Panc1 (cell line): ENCODE results near the gene PCDHB5. TPM values are rescaled to one million over a fixed set of nuclear protein-coding genes. Genes with fewer than 3 reads are reported as not detected.

ENCODE experiments used
- ATAC-seq: fragments of 200-7000 bp; cut with Tn5 transposase; 2 replicates; pipeline ENCODE4 v1.9.1; 2020; ENCODE audit warnings: mild to moderate bottlenecking, moderate library complexity
- Bru-seq: library from RNA; stranded (reverse); fragments of 400-500 nt; gene quantifications from one replicate; lab custom pipeline; 2021; lab: Mats Ljungman, UMichigan
- BruChase-seq, 2 experiments: library from RNA; stranded (reverse); fragments of 400-500 nt; gene quantifications; one replicate each; lab custom pipeline; 2021; lab: Mats Ljungman, UMichigan
- BruUV-seq: library from RNA; stranded (reverse); fragments of 400-500 nt; replicated peaks from 2 replicates; lab custom pipeline; 2021; lab: Mats Ljungman, UMichigan
- CTCF ChIA-PET: fragments of 300-600 bp; sonication (Branson Sonifier 250); formaldehyde crosslinking; loops from one replicate; lab custom pipeline; 2022; ENCODE audit warnings: antibody characterized with exemption; lab: Charles Lee
- POLR2A ChIA-PET: fragments of 300-600 bp; sonication (Branson Sonifier 250); formaldehyde crosslinking; loops from one replicate; lab custom pipeline; 2022; ENCODE audit warnings: antibody characterized with exemption; lab: Charles Lee
- DNase-seq: peaks from one replicate; pipeline ENCODE4 v3.0.0-alpha.2; 2010; ENCODE audit warnings: low read depth, low spot score
- H3K27ac ChIP-seq: 2 replicates; pipeline ENCODE4 v1.5.1; 2011; ENCODE audit warnings: mild to moderate bottlenecking, low read length, inconsistent platforms
- H3K27me3 ChIP-seq: fragments of 200-500 bp; sonication (Bioruptor generic); 2 replicates; pipeline ENCODE4 v1.6.0; 2014; ENCODE audit warnings: low read length, inconsistent platforms; ENCODE audit not compliant: control insufficient read depth, insufficient read depth
- H3K36me3 ChIP-seq: fragments of 200-500 bp; sonication (Bioruptor generic); 2 replicates; pipeline ENCODE4 v1.5.1; 2014; ENCODE audit warnings: inconsistent platforms, mild to moderate bottlenecking, low read length, moderate library complexity; ENCODE audit not compliant: control insufficient read depth, insufficient read depth
- H3K4me1 ChIP-seq: 2 replicates; pipeline ENCODE4 v1.5.1; 2011; ENCODE audit warnings: inconsistent platforms, mild to moderate bottlenecking, low read length, moderate library complexity; ENCODE audit not compliant: control insufficient read depth, insufficient read depth
- H3K4me3 ChIP-seq, 2 experiments: 2 replicates each; pipeline ENCODE4 v1.5.1; 2011 to 2012; ENCODE audit warnings: low read depth in 2 of 2, low read length in 2 of 2, mild to moderate bottlenecking in 2 of 2, inconsistent platforms in 1 of 2, moderate library complexity in 1 of 2
- H3K9me3 ChIP-seq: fragments of 200-500 bp; sonication (Bioruptor generic); 2 replicates; pipeline ENCODE4 v1.5.1; 2014; ENCODE audit warnings: low read depth, mild to moderate bottlenecking, inconsistent platforms, low read length, moderate library complexity; ENCODE audit not compliant: control insufficient read depth, insufficient read depth
- POLR2AphosphoS5 ChIP-seq: IDR thresholded peaks from 2 replicates; pipeline ENCODE4 v1.6.1; 2012; ENCODE audit warnings: mild to moderate bottlenecking, low read depth, low read length, moderate library complexity
- REST ChIP-seq, 2 experiments: IDR thresholded peaks; 2 replicates each; pipeline ENCODE4 v1.6.1; 2011 to 2012; ENCODE audit warnings: low read depth in 2 of 2, control low read depth in 1 of 2, low read length in 1 of 2, mild to moderate bottlenecking in 1 of 2, moderate library complexity in 1 of 2; ENCODE audit not compliant: insufficient read depth in 1 of 2
- TCF7L2 ChIP-seq: IDR thresholded peaks from 2 replicates; pipeline ENCODE4 v1.6.1; 2011; ENCODE audit warnings: mild to moderate bottlenecking, low read depth, low read length, inconsistent platforms
- in situ Hi-C: cut with HindIII; loops from 2 replicates; pipeline ENCODE4 v1.10.0; 2016; ENCODE audit warnings: low sequenced_read_pairs, low pct_unique_long_range_greater_than_20kb
- intact Hi-C: fragments of 100-400 bp; cut with micrococcal nuclease; formaldehyde crosslinking; loops from one replicate; pipeline ENCODE4 v1.10.0; 2022; ENCODE audit not compliant: unreplicated experiment
- long read RNA-seq: library from polyadenylated mRNA; unstranded; transcript quantifications from one replicate; pipeline ENCODE4 v2.0.0, GENCODE V29; 2021; ENCODE audit not compliant: unreplicated experiment
- polyA plus RNA-seq: library from polyadenylated mRNA; unstranded; fragments of >200 nt; gene quantifications from one replicate; pipeline ENCODE4 v1.2.1, GENCODE V29; 2012; ENCODE audit warnings: missing spikeins; ENCODE audit not compliant: insufficient read length
- total RNA-seq: library from RNA; stranded (reverse); gene quantifications from one replicate; pipeline ENCODE4 v1.2.1, GENCODE V29; 2021; ENCODE audit not compliant: unreplicated experiment
- TF ChIP-seq, protein P1 (sequence below): fragments of 450-650 bp; IDR thresholded peaks from 2 replicates; pipeline ENCODE4 v1.5.1; 2017; ENCODE audit warnings: mild to moderate bottlenecking

PCDHB5 gene
- 0.08 TPM for total RNA-seq
- polyA plus RNA-seq, result 1.6 TPM
- percentile 33 among the genes with signal in this experiment for Bru-seq, nascent RNA
- BruChase-seq, experiment 1, labeled RNA remaining after a 2-hour chase, result percentile 38 among the genes with signal in this experiment
- BruChase-seq, experiment 2, labeled RNA remaining after a 6-hour chase, result percentile 35 among the genes with signal in this experiment
- long read RNA-seq, result 0 reads

- ATAC-seq (no peak), DNase-seq (no peak)
- in situ Hi-C loops, result no loop called here
- ChIA-PET POLR2A (no interaction called here), CTCF (no interaction called here)
- no peak for TF ChIP-seq REST (IDR thresholded peaks at IDR 0.05; ENCODE audit: insufficient read depth in 1 of 2, low read depth in 2 of 2, low read length in 1 of 2)
- TF ChIP-seq TCF7L2, result no peak
- TF ChIP-seq, protein P1, sequence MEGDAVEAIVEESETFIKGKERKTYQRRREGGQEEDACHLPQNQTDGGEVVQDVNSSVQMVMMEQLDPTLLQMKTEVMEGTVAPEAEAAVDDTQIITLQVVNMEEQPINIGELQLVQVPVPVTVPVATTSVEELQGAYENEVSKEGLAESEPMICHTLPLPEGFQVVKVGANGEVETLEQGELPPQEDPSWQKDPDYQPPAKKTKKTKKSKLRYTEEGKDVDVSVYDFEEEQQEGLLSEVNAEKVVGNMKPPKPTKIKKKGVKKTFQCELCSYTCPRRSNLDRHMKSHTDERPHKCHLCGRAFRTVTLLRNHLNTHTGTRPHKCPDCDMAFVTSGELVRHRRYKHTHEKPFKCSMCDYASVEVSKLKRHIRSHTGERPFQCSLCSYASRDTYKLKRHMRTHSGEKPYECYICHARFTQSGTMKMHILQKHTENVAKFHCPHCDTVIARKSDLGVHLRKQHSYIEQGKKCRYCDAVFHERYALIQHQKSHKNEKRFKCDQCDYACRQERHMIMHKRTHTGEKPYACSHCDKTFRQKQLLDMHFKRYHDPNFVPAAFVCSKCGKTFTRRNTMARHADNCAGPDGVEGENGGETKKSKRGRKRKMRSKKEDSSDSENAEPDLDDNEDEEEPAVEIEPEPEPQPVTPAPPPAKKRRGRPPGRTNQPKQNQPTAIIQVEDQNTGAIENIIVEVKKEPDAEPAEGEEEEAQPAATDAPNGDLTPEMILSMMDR, result peak; percentile 27
- H3K36me3 ChIP-seq, result no peaks in the 10 kb centered on the region
- intact Hi-C loops, result no loop called here
- no peaks in the 10 kb centered on the region for H3K4me1 ChIP-seq
- no peak within 1 kb of the TSS for H3K27ac ChIP-seq
- no peak within 1 kb of the TSS for H3K4me3 ChIP-seq
- no TSS peak for BruUV-seq
- no peaks in the 10 kb centered on the region for H3K27me3 ChIP-seq
- no peaks in the 10 kb centered on the region for H3K9me3 ChIP-seq
Measured at GRCh38 chr5:141135030-141135717, at the start of gene PCDHB5. Gene PCDHB5, plus strand, starts transcription at chr5:141135206. Its CDS starts 229 bp downstream, at chr5:141135435.

DNA sequence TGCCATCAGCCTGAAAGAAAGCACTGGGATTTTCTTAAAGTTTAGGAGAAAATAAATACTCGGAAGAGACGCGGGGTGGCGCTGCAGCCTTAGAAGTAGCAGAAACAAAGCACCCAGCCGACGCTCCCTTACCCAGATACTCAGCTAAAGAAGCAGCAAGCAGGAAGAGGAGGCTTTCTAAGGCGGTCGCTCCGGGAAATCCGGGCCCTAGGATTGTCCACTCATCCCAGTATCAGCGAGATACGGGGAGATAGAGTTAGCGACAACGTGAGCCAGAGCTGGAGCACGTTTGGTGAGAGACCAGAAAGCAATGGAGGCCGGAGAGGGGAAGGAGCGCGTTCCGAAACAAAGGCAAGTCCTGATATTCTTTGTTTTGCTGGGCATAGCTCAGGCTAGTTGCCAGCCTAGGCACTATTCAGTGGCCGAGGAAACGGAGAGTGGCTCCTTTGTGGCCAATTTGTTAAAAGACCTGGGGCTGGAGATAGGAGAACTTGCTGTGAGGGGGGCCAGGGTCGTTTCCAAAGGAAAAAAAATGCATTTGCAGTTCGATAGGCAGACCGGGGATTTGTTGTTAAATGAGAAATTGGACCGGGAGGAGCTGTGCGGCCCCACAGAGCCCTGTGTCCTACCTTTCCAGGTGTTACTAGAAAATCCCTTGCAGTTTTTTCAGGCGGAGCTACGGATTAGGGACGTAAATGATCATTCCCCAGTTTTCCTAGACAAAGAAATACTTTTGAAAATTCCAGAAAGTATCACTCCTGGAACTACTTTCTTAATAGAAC, 40.3 kb upstream of the PCDHB5 start, which contains the start of gene PCDHB2:
PCDHB2 (plus strand) TSS at position 135 of the 782 bp plus-strand sequence; CDS start at position 311, 176 bp downstream.
- peak within 1 kb of the TSS; percentile 92 for H3K27ac ChIP-seq
- in situ Hi-C loops, result loop anchor here (25.0 kb wide), 1 partner anchor 93 kb away; the partner anchor contains the start of genes PCDHB10, PCDHB11, PCDHB16 and PCDHB8

More for the DNA sequence above, 40.3 kb upstream of the PCDHB5 start, which contains the start of gene PCDHB2:
- no peaks in the 10 kb centered on the region; the same call in none of the 2 replicates for H3K27me3 ChIP-seq
- BruUV-seq, result TSS peak; percentile 75
- peak within 1 kb of the TSS; percentile 79 to 86 for H3K4me3 ChIP-seq
- no peaks in the 10 kb centered on the region for H3K36me3 ChIP-seq
- peak; percentile 54; the same call in 1 of the 2 replicates for TF ChIP-seq TCF7L2
- peak; percentile 61 for TF ChIP-seq POLR2AphosphoS5
- TF ChIP-seq, protein P1, result peak; percentile 90
- TF ChIP-seq REST (IDR thresholded peaks at IDR 0.05; ENCODE audit: insufficient read depth in 1 of 2, low read depth in 2 of 2, low read length in 1 of 2), result no peak
- intact Hi-C loops, result loop anchor here (5.0 kb wide), 1 partner anchor 83 kb away; the partner anchor contains the start of gene PCDHB8
- peaks cover 10% of the 10 kb centered on the region for H3K4me1 ChIP-seq
- CTCF ChIA-PET, result interaction anchor here (0.6 to 1.8 kb wide), 16 partner anchors 10 to 352 kb away, joined by 3 to 10 read pairs (median 4); partner anchors contain the start of genes PCDHB14, PCDHB7, PCDHB9 and PCDHGB7
- ATAC-seq (peak; percentile 98), DNase-seq (no peak)
- POLR2A ChIA-PET, result interaction anchor here (0.5 kb wide), 1 partner anchor 338 kb away, joined by 9 read pairs; no protein-coding TSS in a partner anchor
- H3K9me3 ChIP-seq, result peaks cover 4% of the 10 kb centered on the region; the same call in 1 of the 2 replicates
